CD8-positive, alpha-beta memory T cell (primary cell): ENCODE results near the gene UBAP1. TPM values are rescaled to one million over a fixed set of nuclear protein-coding genes. Genes with fewer than 3 reads are reported as not detected.
A peak's percentile ranks its signal among the peaks of the same experiment; 100 is the strongest.

Experiments
- CTCF ChIA-PET: fragments of 350-600 bp; sonication (Branson Sonifier 250); formaldehyde crosslinking; loops from one replicate; lab custom pipeline; 2021; ENCODE audit warnings: antibody characterized with exemption; lab: Charles Lee
- POLR2A ChIA-PET: fragments of 350-600 bp; sonication (Branson Sonifier 250); formaldehyde crosslinking; loops from one replicate; lab custom pipeline; 2021; ENCODE audit warnings: antibody characterized with exemption; lab: Charles Lee
- DNase-seq, 5 donors: peaks; one replicate each; pipeline versions ENCODE4 v3.0.0 to v3.0.0-alpha.2; 2020 to 2022; ENCODE audit warnings: mixed read lengths in 1 of 5
- H3K27ac ChIP-seq: one replicate; pipeline ENCODE4 v1.7.0; 2013; ENCODE audit warnings: low read depth, mild to moderate bottlenecking, low read length, moderate library complexity
- H3K27me3 ChIP-seq: 2 replicates; pipeline ENCODE4 v1.7.0; 2013; ENCODE audit warnings: low read length, mild to moderate bottlenecking; ENCODE audit not compliant: insufficient read depth, poor library complexity, severe bottlenecking
- H3K36me3 ChIP-seq: 2 replicates; pipeline ENCODE4 v1.7.0; 2013; ENCODE audit warnings: mild to moderate bottlenecking, low read length, moderate library complexity; ENCODE audit not compliant: insufficient read depth
- H3K4me1 ChIP-seq: 2 replicates; pipeline ENCODE4 v1.7.0; 2013; ENCODE audit warnings: mild to moderate bottlenecking, low read length, moderate library complexity; ENCODE audit not compliant: insufficient read depth
- H3K4me3 ChIP-seq: 2 replicates; pipeline ENCODE4 v1.7.0; 2013; ENCODE audit warnings: mild to moderate bottlenecking, low read length
- H3K9me3 ChIP-seq: 2 replicates; pipeline ENCODE4 v1.7.0; 2013; ENCODE audit warnings: mild to moderate bottlenecking, low read length
- H3K27ac Mint-ChIP-seq, 8 donors: one replicate each; pipeline ENCODE4 v1.8.0; 2020 to 2021; ENCODE audit warnings: mixed read lengths in 8 of 8, mild to moderate bottlenecking in 6 of 8, inconsistent platforms in 3 of 8, moderate library complexity in 3 of 8
- H3K27me3 Mint-ChIP-seq, 2 donors: one replicate each; pipeline ENCODE4 v1.8.0; 2020 to 2021; ENCODE audit warnings: mixed read lengths in 2 of 2, mild to moderate bottlenecking in 1 of 2, moderate library complexity in 1 of 2
- H3K36me3 Mint-ChIP-seq, 3 donors: one replicate each; pipeline ENCODE4 v1.8.0; 2020 to 2021; ENCODE audit warnings: mixed read lengths in 3 of 3, inconsistent platforms in 1 of 3, mild to moderate bottlenecking in 1 of 3
- H3K4me1 Mint-ChIP-seq, 3 donors: one replicate each; pipeline ENCODE4 v1.8.0; 2020 to 2021; ENCODE audit warnings: mixed read lengths in 3 of 3, inconsistent platforms in 1 of 3, mild to moderate bottlenecking in 1 of 3
- H3K4me3 Mint-ChIP-seq, 7 donors: one replicate each; pipeline ENCODE4 v1.8.0; 2020 to 2021; ENCODE audit warnings: mixed read lengths in 7 of 7, mild to moderate bottlenecking in 6 of 7, moderate library complexity in 4 of 7, inconsistent platforms in 2 of 7
- H3K9me3 Mint-ChIP-seq, 5 donors: one replicate each; pipeline ENCODE4 v1.8.0; 2020 to 2022; ENCODE audit warnings: mixed read lengths in 5 of 5, mild to moderate bottlenecking in 3 of 5, moderate library complexity in 2 of 5, inconsistent platforms in 1 of 5
- polyA plus RNA-seq: library from polyadenylated mRNA; unstranded; fragments of 300-500 nt; fragmentation: Illumina TruSeq; gene quantifications from one replicate; pipeline ENCODE4 v1.2.3, GENCODE V29; 2021
- total RNA-seq, 2 experiments: library from RNA; stranded (reverse); gene quantifications; one replicate each; pipeline ENCODE4 v1.2.3, GENCODE V29; 2021

Gene UBAP1
- total and polyA plus RNA-seq, 3 experiments from 2014 or later, result 39.0 to 50.2 (median 39.7) TPM

DNA sequence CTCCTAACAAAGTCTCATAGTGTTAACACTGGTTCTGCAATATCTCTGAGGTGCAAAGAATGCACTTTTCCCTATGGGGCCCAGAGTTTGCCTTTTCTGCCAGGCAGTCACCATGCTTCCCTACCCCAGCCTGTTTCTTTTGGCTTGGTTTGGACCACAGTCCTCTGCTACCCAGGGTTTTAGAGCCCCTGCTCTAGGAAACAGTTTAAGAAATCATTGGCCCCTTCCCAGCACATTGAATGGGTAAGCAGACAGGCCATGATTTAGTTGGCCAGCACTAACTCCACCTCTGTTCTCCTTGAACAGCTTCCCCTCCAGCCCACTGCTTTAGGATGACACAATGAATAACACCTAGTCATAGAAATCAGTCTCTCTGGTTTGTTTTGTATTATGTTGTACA is 73.2 kb downstream of the UBAP1 start:
- Mint-ChIP-seq H3K4me1 (peaks cover 8 to 12% (median 8%) of the 10 kb centered on the region in 3 donors), H3K27ac (peak overlapping the region in 6 of 8 donors; percentile 59 to 84 (median 69)), H3K4me3 (no peak overlapping the region), H3K9me3 (no peaks in the 10 kb centered on the region), H3K36me3 (peaks cover 0 to 55% (median 5%) of the 10 kb centered on the region in 3 donors), H3K27me3 (no peaks in the 10 kb centered on the region)
- Histone ChIP-seq H3K4me1 (peaks cover 8% of the 10 kb centered on the region), H3K27me3 (no peaks in the 10 kb centered on the region), H3K27ac (no peak overlapping the region), H3K9me3 (no peaks in the 10 kb centered on the region), H3K4me3 (no peak overlapping the region), H3K36me3 (peaks cover 25% of the 10 kb centered on the region)
- no peak for DNase-seq
- POLR2A ChIA-PET, result no interaction called here
- CTCF ChIA-PET, result interaction anchor here (0.8 to 3.4 kb wide), 17 partner anchors 9 to 241 kb away, joined by 3 to 13 read pairs (median 5); partner anchors contain the start of gene UBAP1

DNA sequence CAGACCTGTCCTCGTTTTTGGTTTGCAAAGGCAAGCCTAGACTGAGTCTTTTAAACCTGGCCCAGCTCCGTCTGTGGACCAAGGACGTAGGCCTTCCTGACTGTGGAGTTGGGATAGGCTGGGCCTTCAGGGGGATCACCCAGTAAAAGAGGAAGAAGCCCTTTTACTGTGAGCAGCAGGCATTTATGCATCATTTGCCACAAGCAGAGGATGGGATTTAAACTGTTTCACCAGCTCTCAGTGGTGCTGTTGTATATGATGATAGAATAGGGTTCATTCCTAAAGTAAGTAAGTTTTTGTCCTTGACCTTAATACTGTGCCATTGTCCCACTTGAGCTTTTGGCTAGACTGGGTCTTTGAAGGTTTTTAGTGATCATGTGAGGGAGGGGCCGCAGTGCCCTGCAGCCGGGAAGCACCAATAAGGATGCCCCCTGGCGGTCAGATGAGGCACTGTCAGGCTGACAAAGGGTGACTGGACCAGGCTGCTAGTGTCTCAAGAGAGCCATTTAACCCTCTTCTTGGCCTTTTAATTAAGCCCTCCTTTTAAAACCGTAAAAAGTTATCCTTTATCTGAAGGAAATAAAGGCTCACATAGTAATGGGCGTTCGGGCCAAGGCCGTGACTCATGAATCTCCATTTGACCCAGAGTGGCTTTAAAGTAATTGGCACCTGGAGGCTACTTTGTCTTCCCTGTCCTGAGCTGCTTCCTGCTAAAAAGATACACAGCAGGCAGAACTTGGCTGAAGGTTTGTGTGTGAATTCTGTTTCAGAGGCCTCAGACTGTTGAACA is 74.0 kb downstream of the UBAP1 start:
- Histone ChIP-seq H3K27me3 (no peaks in the 10 kb centered on the region), H3K4me1 (peaks cover 8% of the 10 kb centered on the region), H3K36me3 (peaks cover 25% of the 10 kb centered on the region), H3K4me3 (no peak overlapping the region), H3K9me3 (no peaks in the 10 kb centered on the region), H3K27ac (no peak overlapping the region)
- peak overlapping the region in 7 of 8 donors; percentile 59 to 94 (median 72) for H3K27ac Mint-ChIP-seq
- DNase-seq, result peak; percentile 25 to 76 (median 54)
- no peaks in the 10 kb centered on the region for H3K9me3 Mint-ChIP-seq
- CTCF ChIA-PET, result interaction anchor here (0.8 to 3.4 kb wide), 20 partner anchors 10 to 242 kb away, joined by 3 to 13 read pairs (median 4); partner anchors contain the start of genes MYORG and UBAP1
- H3K4me1 Mint-ChIP-seq, result peaks cover 6 to 12% (median 10%) of the 10 kb centered on the region in 3 donors
- no peaks in the 10 kb centered on the region for H3K27me3 Mint-ChIP-seq
- H3K4me3 Mint-ChIP-seq, result no peak overlapping the region
- POLR2A ChIA-PET, result no interaction called here
- peaks cover 0 to 49% (median 5%) of the 10 kb centered on the region in 3 donors for H3K36me3 Mint-ChIP-seq

DNA sequence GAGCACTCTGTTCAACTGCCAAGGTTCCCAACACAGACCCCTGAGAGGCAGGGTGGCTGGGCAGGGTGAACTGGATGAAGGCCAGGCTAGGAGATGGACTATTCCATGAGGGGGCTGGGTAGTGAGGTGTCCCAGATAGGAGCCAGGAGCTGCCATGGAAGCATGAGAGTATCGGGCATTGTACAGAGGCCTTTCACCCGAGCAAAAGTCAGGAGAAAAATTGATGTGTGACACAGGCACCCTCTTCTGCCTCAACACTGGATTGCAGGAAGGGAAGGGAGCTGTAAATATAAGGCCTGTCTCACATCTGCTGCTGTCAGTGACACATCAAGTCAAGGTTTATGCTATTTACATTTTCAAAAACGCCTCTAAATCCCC is 74.6 kb downstream of the UBAP1 start:
- Mint-ChIP-seq H3K4me3 (no peak overlapping the region), H3K9me3 (no peaks in the 10 kb centered on the region), H3K27me3 (no peaks in the 10 kb centered on the region), H3K36me3 (peaks cover 0 to 45% (median 5%) of the 10 kb centered on the region in 3 donors), H3K27ac (peak overlapping the region in 6 of 8 donors; percentile 10 to 94 (median 62)), H3K4me1 (peaks cover 6 to 12% (median 10%) of the 10 kb centered on the region in 3 donors)
- ChIA-PET POLR2A (interaction anchor here (0.6 kb wide), 1 partner anchor 73 kb away, joined by 5 read pairs; no protein-coding TSS in a partner anchor), CTCF (interaction anchor here (0.8 to 3.4 kb wide), 14 partner anchors 8 to 242 kb away, joined by 3 to 13 read pairs (median 4); partner anchors contain the start of genes MYORG and UBAP1)
- DNase-seq, result no peak
- Histone ChIP-seq H3K4me1 (peaks cover 8% of the 10 kb centered on the region), H3K27ac (no peak overlapping the region), H3K4me3 (no peak overlapping the region), H3K36me3 (peaks cover 21% of the 10 kb centered on the region), H3K9me3 (no peaks in the 10 kb centered on the region), H3K27me3 (no peaks in the 10 kb centered on the region)

DNA sequence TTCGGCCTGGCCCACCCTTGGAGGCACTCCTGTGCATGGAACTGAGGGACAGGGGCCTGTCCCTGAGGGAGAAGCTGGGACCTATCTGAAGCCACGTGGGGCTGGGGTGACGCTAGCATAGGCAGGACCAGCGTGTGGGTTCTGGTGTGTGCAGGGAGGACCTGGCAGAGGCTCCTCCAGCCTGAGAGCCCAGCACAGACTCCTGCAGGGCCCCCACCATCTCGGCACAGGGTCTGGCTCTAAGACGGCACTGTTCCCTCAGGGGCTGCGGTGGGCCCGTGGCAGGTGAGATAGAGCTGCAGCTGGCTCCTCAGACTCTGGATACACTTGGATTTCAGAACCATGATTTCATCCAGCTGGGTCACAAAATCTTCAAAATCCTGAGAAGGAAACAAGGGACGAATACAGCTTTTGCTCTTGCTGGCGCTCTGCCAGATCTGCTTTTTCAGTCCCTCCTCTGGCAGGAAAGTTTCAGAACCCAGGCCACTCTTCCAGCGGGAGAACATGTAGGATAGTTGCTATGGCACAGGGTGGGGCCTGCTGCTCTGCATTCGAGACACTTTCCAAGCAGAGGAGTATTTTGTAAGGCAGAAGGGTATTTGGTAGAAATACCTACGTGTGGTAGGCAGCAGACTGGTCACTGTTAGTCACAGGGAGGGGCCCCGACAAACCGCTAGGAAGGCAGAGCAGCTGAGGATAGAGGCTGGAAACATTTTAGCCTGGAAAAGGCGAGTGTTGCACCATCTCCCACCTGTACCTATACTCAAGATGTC is 75.5 kb downstream of the UBAP1 start:
- DNase-seq, result no peak
- Histone ChIP-seq H3K9me3 (no peaks in the 10 kb centered on the region), H3K27ac (no peak overlapping the region), H3K4me1 (peaks cover 8% of the 10 kb centered on the region), H3K27me3 (no peaks in the 10 kb centered on the region), H3K4me3 (no peak overlapping the region), H3K36me3 (peaks cover 15% of the 10 kb centered on the region)
- Mint-ChIP-seq H3K36me3 (peaks cover 0 to 36% (median 0%) of the 10 kb centered on the region in 3 donors), H3K4me3 (no peak overlapping the region), H3K27me3 (no peaks in the 10 kb centered on the region), H3K27ac (peak overlapping the region in 4 of 8 donors; percentile 1 to 60 (median 39)), H3K9me3 (no peaks in the 10 kb centered on the region), H3K4me1 (peaks cover 6 to 10% (median 10%) of the 10 kb centered on the region in 3 donors)
- CTCF ChIA-PET, result interaction anchor here (0.8 to 3.4 kb wide), 8 partner anchors 7 to 243 kb away, joined by 3 to 13 read pairs (median 4); partner anchors contain the start of gene MYORG
- POLR2A ChIA-PET, result interaction anchor here (0.6 kb wide), 1 partner anchor 74 kb away, joined by 5 read pairs; no protein-coding TSS in a partner anchor

DNA sequence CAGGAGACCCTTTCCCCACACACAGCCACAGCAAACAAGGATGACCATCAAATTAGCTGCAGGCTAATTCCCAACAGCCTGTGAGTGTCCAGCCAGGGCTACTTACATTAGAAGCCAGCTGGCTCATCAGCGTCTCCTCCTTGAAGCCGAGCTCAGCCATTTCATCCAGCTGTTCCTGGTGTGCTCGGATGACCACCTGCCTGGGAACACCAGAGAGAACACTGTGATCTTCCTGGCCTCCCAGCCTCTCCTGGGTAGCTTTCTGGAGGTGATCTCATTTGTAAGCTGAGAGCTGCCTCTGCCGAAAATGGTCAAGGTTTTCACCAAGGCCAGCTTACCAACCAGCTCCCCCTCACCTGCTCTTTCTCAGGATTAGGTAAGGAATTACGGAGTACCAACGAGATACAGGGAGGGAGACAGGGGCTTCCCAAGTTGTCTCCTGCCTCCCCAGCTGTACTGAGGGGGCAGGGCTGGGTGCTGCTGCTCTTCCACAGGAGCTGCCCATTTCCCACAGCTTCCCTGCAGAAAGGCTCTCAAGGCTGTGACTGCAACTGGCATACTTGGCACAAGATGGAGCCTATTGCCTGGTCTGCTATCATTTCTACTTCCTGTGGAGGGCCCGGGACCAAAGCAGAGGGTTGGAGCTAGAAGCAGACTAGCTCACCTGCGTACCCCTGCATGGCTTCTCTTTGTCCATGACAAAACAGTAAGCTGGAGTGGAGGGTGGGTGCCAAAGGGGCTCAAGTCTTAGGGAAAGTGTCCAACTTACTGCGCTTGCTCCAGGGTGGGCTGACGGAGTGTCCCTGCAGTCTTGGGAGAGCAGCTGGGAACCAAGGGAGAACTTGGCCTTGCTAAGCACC is 76.4 kb downstream of the UBAP1 start:
- ChIA-PET CTCF (interaction anchor here (1.0 to 3.4 kb wide), 5 partner anchors 15 to 244 kb away, joined by 3 to 13 read pairs (median 4); no protein-coding TSS in a partner anchor), POLR2A (interaction anchor here (0.6 kb wide), 1 partner anchor 13 kb away, joined by 5 read pairs; no protein-coding TSS in a partner anchor)
- Mint-ChIP-seq H3K4me1 (peaks cover 6 to 10% (median 10%) of the 10 kb centered on the region in 3 donors), H3K27me3 (no peaks in the 10 kb centered on the region), H3K4me3 (no peak overlapping the region), H3K36me3 (peaks cover 0 to 28% (median 0%) of the 10 kb centered on the region in 3 donors), H3K9me3 (no peaks in the 10 kb centered on the region), H3K27ac (peak overlapping the region in 1 of 8 donors; percentile 73)
- Histone ChIP-seq H3K9me3 (no peaks in the 10 kb centered on the region), H3K27ac (no peak overlapping the region), H3K36me3 (peaks cover 12% of the 10 kb centered on the region), H3K27me3 (no peaks in the 10 kb centered on the region), H3K4me1 (peaks cover 8% of the 10 kb centered on the region), H3K4me3 (no peak overlapping the region)
- no peak for DNase-seq

DNA sequence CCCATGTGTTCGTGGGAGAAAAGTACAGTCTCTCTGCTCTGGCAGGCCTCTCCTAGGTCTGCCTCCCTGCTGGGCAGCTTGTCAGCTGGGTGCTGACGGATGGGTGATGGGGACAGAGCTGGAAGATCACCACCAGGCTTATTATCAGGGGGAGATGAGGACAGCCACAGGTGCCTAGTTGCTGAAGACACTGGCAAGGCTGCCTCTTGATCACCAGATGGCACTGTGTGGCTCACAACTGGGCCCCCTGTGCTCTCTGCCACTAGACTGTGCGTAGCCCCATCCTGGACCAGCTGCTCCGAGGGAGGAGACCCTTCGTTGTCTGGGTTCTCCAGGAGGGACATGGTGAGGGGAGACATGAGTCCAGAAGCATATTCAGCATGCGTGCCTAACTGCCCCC is 77.3 kb downstream of the UBAP1 start:
- Mint-ChIP-seq H3K27ac (peak overlapping the region in 4 of 8 donors; percentile 8 to 73 (median 40)), H3K9me3 (no peaks in the 10 kb centered on the region), H3K27me3 (no peaks in the 10 kb centered on the region), H3K36me3 (peaks cover 0 to 19% (median 0%) of the 10 kb centered on the region in 3 donors), H3K4me1 (peaks cover 6 to 10% (median 10%) of the 10 kb centered on the region in 3 donors), H3K4me3 (no peak overlapping the region)
- peaks cover 4% of the 10 kb centered on the region for H3K36me3 ChIP-seq
- CTCF ChIA-PET, result interaction anchor here (1.2 to 1.5 kb wide), 2 partner anchors 123 to 182 kb away, joined by 4 read pairs; no protein-coding TSS in a partner anchor
- H3K4me1 ChIP-seq, result peaks cover 8% of the 10 kb centered on the region
- POLR2A ChIA-PET, result no interaction called here
- H3K9me3 ChIP-seq, result no peaks in the 10 kb centered on the region
- no peak overlapping the region for H3K27ac ChIP-seq
- H3K4me3 ChIP-seq, result no peak overlapping the region
- no peaks in the 10 kb centered on the region for H3K27me3 ChIP-seq
- DNase-seq, result no peak
